Naive thymus-derived CD8-positive, alpha-beta T cell (primary cell): ENCODE measurements around the gene EPDR1. TPM values are rescaled to one million over a fixed set of nuclear protein-coding genes. Genes with fewer than 3 reads are reported as not detected.

Source experiments
- ATAC-seq, 2 donors: fragments of 150-1000 bp; cut with Tn5 transposase in 1 of 2; sonication (Bioruptor Pico), chemical (Tn5 transposase) in 1 of 2; 1 replicate in 1 of 2; 2 replicates in 1 of 2; pipeline ENCODE4 v1.10.0; 2021; ENCODE audit warnings: mild to moderate bottlenecking in 2 of 2, moderate library complexity in 2 of 2
- POLR2A ChIA-PET: fragments of 350-600 bp; sonication (Branson Sonifier 250); formaldehyde crosslinking; loops from one replicate; lab custom pipeline; 2021; ENCODE audit warnings: antibody characterized with exemption; lab: Charles Lee
- DNase-seq, 10 donors: peaks; one replicate each; pipeline versions ENCODE4 v3.0.0 to v3.0.0-alpha.2; 2020 to 2022
- H3K27ac Mint-ChIP-seq, 10 donors: one replicate each; pipeline ENCODE4 v1.8.0; 2020 to 2022; ENCODE audit warnings: mild to moderate bottlenecking in 10 of 10, mixed read lengths in 10 of 10, moderate library complexity in 4 of 10, inconsistent platforms in 1 of 10
- H3K27me3 Mint-ChIP-seq, 5 donors: one replicate each; pipeline ENCODE4 v1.8.0; 2021 to 2022; ENCODE audit warnings: mixed read lengths in 5 of 5
- H3K36me3 Mint-ChIP-seq, 3 donors: one replicate each; pipeline ENCODE4 v1.8.0; 2020 to 2022; ENCODE audit warnings: mixed read lengths in 3 of 3, mild to moderate bottlenecking in 2 of 3, inconsistent platforms in 1 of 3
- H3K4me1 Mint-ChIP-seq, 4 donors: one replicate each; pipeline ENCODE4 v1.8.0; 2021 to 2022; ENCODE audit warnings: mixed read lengths in 4 of 4
- H3K4me3 Mint-ChIP-seq, 10 donors: one replicate each; pipeline ENCODE4 v1.8.0; 2020 to 2022; ENCODE audit warnings: mild to moderate bottlenecking in 10 of 10, mixed read lengths in 10 of 10, moderate library complexity in 6 of 10, inconsistent platforms in 1 of 10
- H3K9me3 Mint-ChIP-seq, 9 donors: one replicate each; pipeline ENCODE4 v1.8.0; 2020 to 2022; ENCODE audit warnings: mixed read lengths in 9 of 9, mild to moderate bottlenecking in 3 of 9, inconsistent platforms in 1 of 9, moderate library complexity in 1 of 9
- polyA plus RNA-seq, 3 donors: library from polyadenylated mRNA; unstranded; fragments of 300-500 nt; fragmentation: Illumina TruSeq; gene quantifications; one replicate each; pipeline ENCODE4 v1.2.3, GENCODE V29; 2021
- total RNA-seq, 8 experiments: library from RNA in 2 of 8; stranded (reverse) in 2 of 8; gene quantifications; one replicate each; pipeline ENCODE4 v1.2.3 and lab custom pipeline; 2021 to 2026

The EPDR1 gene
- total RNA-seq (under 1 TPM; 0.71 to 0.75 TPM), polyA plus RNA-seq (1 to 10 TPM; 1.6 to 3.9 (median 2.2) TPM), total RNA-seq (lab: John Stamatoyannopoulos, UW) (0 to 1.5 (median 0.93) reads per million in 6 experiments)

GRCh38 chr7:37920305-37920848 is at the start of gene EPDR1:
Gene EPDR1, plus strand, starts transcription at chr7:37920640. Its CDS starts 300 bp downstream, at chr7:37920940.
- POLR2A ChIA-PET: no interaction called here
- ATAC-seq: peak; percentile 78 to 80
- peaks cover 33 to 68% (median 53%) of the 10 kb centered on the region in 5 donors for H3K27me3 Mint-ChIP-seq
- H3K27ac Mint-ChIP-seq: peak within 1 kb of the TSS in 3 of 10 donors; percentile 41 to 78 (median 60)
- H3K36me3 Mint-ChIP-seq: peaks cover 0 to 6% (median 4%) of the 10 kb centered on the region in 3 donors
- peaks cover 0 to 10% (median 0%) of the 10 kb centered on the region in 9 donors for H3K9me3 Mint-ChIP-seq
- peaks cover 10 to 35% (median 25%) of the 10 kb centered on the region in 4 donors for H3K4me1 Mint-ChIP-seq
- peak within 1 kb of the TSS; percentile 77 to 88 (median 86) for H3K4me3 Mint-ChIP-seq
- peak in 7 of 10 donors; percentile 6 to 55 (median 19) for DNase-seq

GRCh38 chr7:37882086-37882485 is 38.4 kb upstream of the EPDR1 start:
- POLR2A ChIA-PET: no interaction called here
- Mint-ChIP-seq H3K27ac (no peak overlapping the region), H3K36me3 (no peaks in the 10 kb centered on the region), H3K4me1 (no peaks in the 10 kb centered on the region), H3K4me3 (no peak overlapping the region), H3K9me3 (peaks cover 0 to 5% (median 0%) of the 10 kb centered on the region in 9 donors), H3K27me3 (peaks cover 7 to 25% (median 12%) of the 10 kb centered on the region in 5 donors)
- DNase-seq (no peak), ATAC-seq (no peak)

GRCh38 chr7:37893359-37893758 is 27.1 kb upstream of the EPDR1 start:
- ATAC-seq (no peak), DNase-seq (no peak)
- POLR2A ChIA-PET: no interaction called here
- Mint-ChIP-seq H3K36me3 (peaks cover 0 to 4% (median 0%) of the 10 kb centered on the region in 3 donors), H3K27me3 (peaks cover 0 to 9% (median 7%) of the 10 kb centered on the region in 5 donors), H3K4me3 (no peak overlapping the region), H3K4me1 (no peaks in the 10 kb centered on the region), H3K9me3 (peaks cover 0 to 6% (median 0%) of the 10 kb centered on the region in 9 donors), H3K27ac (no peak overlapping the region)

GRCh38 chr7:37894671-37895070 is 25.8 kb upstream of the EPDR1 start:
- Mint-ChIP-seq H3K9me3 (peaks cover 0 to 6% (median 0%) of the 10 kb centered on the region in 9 donors), H3K36me3 (peaks cover 0 to 4% (median 0%) of the 10 kb centered on the region in 3 donors), H3K4me3 (no peak overlapping the region), H3K27me3 (peaks cover 0 to 9% (median 7%) of the 10 kb centered on the region in 5 donors), H3K27ac (no peak overlapping the region), H3K4me1 (no peaks in the 10 kb centered on the region)
- ATAC-seq: no peak
- no peak for DNase-seq
- POLR2A ChIA-PET: no interaction called here

GRCh38 chr7:37899712-37900247 is 20.7 kb upstream of the EPDR1 start:
- H3K9me3 Mint-ChIP-seq: no peaks in the 10 kb centered on the region
- peaks cover 0 to 2% (median 0%) of the 10 kb centered on the region in 4 donors for H3K4me1 Mint-ChIP-seq
- H3K36me3 Mint-ChIP-seq: no peaks in the 10 kb centered on the region
- POLR2A ChIA-PET: no interaction called here
- H3K4me3 Mint-ChIP-seq: no peak overlapping the region
- H3K27ac Mint-ChIP-seq: no peak overlapping the region
- ATAC-seq (no peak), DNase-seq (no peak)
- peaks cover 0 to 7% (median 3%) of the 10 kb centered on the region in 5 donors for H3K27me3 Mint-ChIP-seq

- H3K36me3 Mint-ChIP-seq: no peaks in the 10 kb centered on the region
- POLR2A ChIA-PET: no interaction called here
- no peaks in the 10 kb centered on the region for H3K9me3 Mint-ChIP-seq
- no peak overlapping the region for H3K4me3 Mint-ChIP-seq
- H3K27ac Mint-ChIP-seq: no peak overlapping the region
- ATAC-seq (no peak), DNase-seq (no peak)
- H3K4me1 Mint-ChIP-seq: peaks cover 0 to 2% (median 0%) of the 10 kb centered on the region in 4 donors
- H3K27me3 Mint-ChIP-seq: peaks cover 0 to 7% (median 4%) of the 10 kb centered on the region in 5 donors
These were observed 19.1 kb upstream of the EPDR1 start for GRCh38 chr7:37901236-37901827.

GRCh38 chr7:37901890-37902524 is 18.4 kb upstream of the EPDR1 start:
- Mint-ChIP-seq H3K36me3 (no peaks in the 10 kb centered on the region), H3K4me3 (no peak overlapping the region), H3K27me3 (peaks cover 0 to 7% (median 6%) of the 10 kb centered on the region in 5 donors), H3K4me1 (peaks cover 0 to 2% (median 0%) of the 10 kb centered on the region in 4 donors), H3K9me3 (no peaks in the 10 kb centered on the region), H3K27ac (no peak overlapping the region)
- POLR2A ChIA-PET: no interaction called here
- ATAC-seq: no peak
- DNase-seq: no peak

- no peaks in the 10 kb centered on the region for H3K36me3 Mint-ChIP-seq
- no peaks in the 10 kb centered on the region for H3K9me3 Mint-ChIP-seq
- POLR2A ChIA-PET: no interaction called here
- no peak overlapping the region for H3K27ac Mint-ChIP-seq
- no peak overlapping the region for H3K4me3 Mint-ChIP-seq
- ATAC-seq: no peak
- peaks cover 0 to 27% (median 12%) of the 10 kb centered on the region in 5 donors for H3K27me3 Mint-ChIP-seq
- no peak for DNase-seq
- no peaks in the 10 kb centered on the region for H3K4me1 Mint-ChIP-seq
These were observed 12.1 kb upstream of the EPDR1 start for GRCh38 chr7:37908221-37908788.

GRCh38 chr7:37912756-37913155 is 7.7 kb upstream of the EPDR1 start:
- ATAC-seq (no peak), DNase-seq (no peak)
- Mint-ChIP-seq H3K36me3 (no peaks in the 10 kb centered on the region), H3K4me3 (no peak overlapping the region), H3K4me1 (peaks cover 7 to 23% (median 14%) of the 10 kb centered on the region in 4 donors), H3K27ac (no peak overlapping the region), H3K9me3 (no peaks in the 10 kb centered on the region), H3K27me3 (peaks cover 24 to 50% (median 36%) of the 10 kb centered on the region in 5 donors)
- POLR2A ChIA-PET: no interaction called here

GRCh38 chr7:37915438-37915837 is 5.0 kb upstream of the EPDR1 start:
- DNase-seq: no peak
- no peak for ATAC-seq
- peaks cover 40 to 74% (median 54%) of the 10 kb centered on the region in 5 donors for H3K27me3 Mint-ChIP-seq
- H3K36me3 Mint-ChIP-seq: no peaks in the 10 kb centered on the region
- H3K4me1 Mint-ChIP-seq: peaks cover 9 to 27% (median 19%) of the 10 kb centered on the region in 4 donors
- POLR2A ChIA-PET: no interaction called here
- H3K9me3 Mint-ChIP-seq: no peaks in the 10 kb centered on the region
- H3K4me3 Mint-ChIP-seq: peak overlapping the region in 1 of 10 donors; percentile 3
- no peak overlapping the region for H3K27ac Mint-ChIP-seq

- H3K4me1 Mint-ChIP-seq: peaks cover 9 to 30% (median 21%) of the 10 kb centered on the region in 4 donors
- POLR2A ChIA-PET: no interaction called here
- H3K4me3 Mint-ChIP-seq: peak overlapping the region in 6 of 10 donors; percentile 7 to 64 (median 39)
- ATAC-seq: no peak
- no peak for DNase-seq
- H3K27me3 Mint-ChIP-seq: peaks cover 37 to 75% (median 56%) of the 10 kb centered on the region in 5 donors
- no peaks in the 10 kb centered on the region for H3K36me3 Mint-ChIP-seq
- no peak overlapping the region for H3K27ac Mint-ChIP-seq
- no peaks in the 10 kb centered on the region for H3K9me3 Mint-ChIP-seq
These were observed 4.3 kb upstream of the EPDR1 start for GRCh38 chr7:37916017-37916672.
